SJCRH30 (cell line): ENCODE measurements around the gene TMEM38A. TPM values are rescaled to one million over a fixed set of nuclear protein-coding genes. Genes with fewer than 3 reads are reported as not detected.
"Not testable (repeated sequence)": the region's sequence is repeated elsewhere in the genome, so short reads cannot be mapped to it uniquely, and the experiment has no call there.

Source experiments
- DNase-seq, 2 experiments: peaks; one replicate each; pipeline ENCODE4 v3.0.0-alpha.2; 2015 to 2020
- H3K27ac ChIP-seq: fragments of 250-450 bp; sonication (Bioruptor Pico); 2 replicates; pipeline ENCODE4 v1.5.1; 2020; ENCODE audit warnings: mild to moderate bottlenecking, moderate library complexity
- H3K27me3 ChIP-seq: fragments of 250-450 bp; sonication (Bioruptor Pico); 2 replicates; pipeline ENCODE4 v1.5.1; 2020; ENCODE audit warnings: mild to moderate bottlenecking, moderate library complexity
- H3K36me3 ChIP-seq: fragments of 250-450 bp; sonication (Bioruptor Pico); 2 replicates; pipeline ENCODE4 v1.5.1; 2020; ENCODE audit warnings: mild to moderate bottlenecking, moderate library complexity
- H3K4me1 ChIP-seq: fragments of 250-450 bp; sonication (Bioruptor Pico); 2 replicates; pipeline ENCODE4 v1.5.1; 2020; ENCODE audit warnings: mild to moderate bottlenecking, moderate library complexity
- H3K4me3 ChIP-seq: fragments of 250-450 bp; sonication (Bioruptor Pico); 2 replicates; pipeline ENCODE4 v1.5.1; 2020; ENCODE audit warnings: mild to moderate bottlenecking, moderate library complexity
- H3K9me3 ChIP-seq: fragments of 250-450 bp; sonication (Bioruptor Pico); replicated peaks from 2 replicates; pipeline ENCODE4 v1.5.1; 2020; ENCODE audit warnings: mild to moderate bottlenecking, moderate library complexity
- total RNA-seq: library from RNA; depleted of rRNA; stranded (reverse); fragments of >200 nt; shearing (Covaris generic); gene quantifications from 2 replicates; pipeline ENCODE4 v1.2.3, GENCODE V29; 2014

The TMEM38A gene
- total RNA-seq, 1 experiment from 2014 or later, result 12.1 TPM

DNA sequence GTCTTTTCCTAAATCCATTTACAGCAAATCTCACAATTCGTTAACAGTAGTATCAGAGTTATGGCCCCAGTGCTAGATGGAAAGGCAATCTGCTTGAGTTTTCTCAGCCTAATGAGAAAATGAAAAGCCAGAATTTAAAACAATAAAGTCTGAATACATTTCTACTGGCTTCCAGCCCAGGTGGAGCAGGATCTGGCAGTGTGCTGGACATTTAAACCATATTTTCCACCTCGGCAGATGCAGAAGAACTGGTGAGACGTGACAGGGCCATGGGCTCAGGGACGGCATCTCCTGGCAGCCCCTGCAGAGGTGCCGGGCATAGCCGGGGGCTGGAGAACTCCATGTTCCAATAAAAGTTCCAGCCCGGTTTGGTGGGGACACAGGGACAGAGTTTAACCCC is 8.1 kb upstream of the TMEM38A start:
- Histone ChIP-seq H3K4me1 (no peaks in the 10 kb centered on the region), H3K27ac (no peak overlapping the region), H3K9me3 (no peaks in the 10 kb centered on the region), H3K4me3 (no peak overlapping the region), H3K36me3 (peaks cover 67% of the 10 kb centered on the region), H3K27me3 (no peaks in the 10 kb centered on the region)
- no peak for DNase-seq

DNA sequence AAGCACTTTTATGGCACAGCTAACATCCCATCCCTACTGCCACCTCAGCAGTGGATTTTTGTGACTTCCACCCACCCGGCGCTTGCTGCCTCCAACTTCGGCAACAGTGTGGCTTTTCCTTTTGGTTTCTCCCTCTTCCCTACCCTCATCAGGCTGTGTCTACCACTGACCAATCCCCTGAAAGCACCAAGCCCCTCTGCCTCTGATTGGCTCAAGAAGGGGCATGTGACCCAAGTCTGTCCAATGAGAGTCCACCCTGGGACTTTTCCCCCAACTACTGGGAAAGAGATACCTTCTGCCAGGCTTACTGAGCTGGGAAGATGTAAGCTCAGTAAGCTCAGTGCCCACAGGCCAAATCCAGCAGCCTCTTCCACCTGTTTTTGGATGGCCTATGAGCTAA is 6.8 kb upstream of the TMEM38A start:
- Histone ChIP-seq H3K4me1 (no peaks in the 10 kb centered on the region; the same call in 1 of the 2 replicates), H3K4me3 (no peak overlapping the region), H3K9me3 (no peaks in the 10 kb centered on the region), H3K27ac (no peak overlapping the region), H3K27me3 (no peaks in the 10 kb centered on the region), H3K36me3 (peaks cover 73% of the 10 kb centered on the region)
- DNase-seq, result peak; percentile 48 to 68

GRCh38 chr19:16654627-16655026 is 6.3 kb upstream of the TMEM38A start:
- Histone ChIP-seq H3K4me1 (no peaks in the 10 kb centered on the region; the same call in 1 of the 2 replicates), H3K9me3 (no peaks in the 10 kb centered on the region), H3K27ac (no peak overlapping the region), H3K4me3 (no peak overlapping the region), H3K36me3 (peaks cover 69% of the 10 kb centered on the region), H3K27me3 (no peaks in the 10 kb centered on the region)
- no peak for DNase-seq

GRCh38 chr19:16655727-16656126 is 5.2 kb upstream of the TMEM38A start:
- Histone ChIP-seq H3K36me3 (peaks cover 62% of the 10 kb centered on the region), H3K4me3 (no peak overlapping the region), H3K27me3 (no peaks in the 10 kb centered on the region), H3K4me1 (no peaks in the 10 kb centered on the region; the same call in 1 of the 2 replicates), H3K27ac (no peak overlapping the region), H3K9me3 (no peaks in the 10 kb centered on the region)
- DNase-seq, result no peak

GRCh38 chr19:16657384-16657783 is 3.6 kb upstream of the TMEM38A start:
- Histone ChIP-seq H3K9me3 (no peaks in the 10 kb centered on the region), H3K4me1 (peaks cover 5% of the 10 kb centered on the region), H3K36me3 (peaks cover 51% of the 10 kb centered on the region), H3K4me3 (no peak overlapping the region), H3K27ac (no peak overlapping the region), H3K27me3 (no peaks in the 10 kb centered on the region)
- DNase-seq, result no peak

GRCh38 chr19:16659464-16659831 is 1.5 kb upstream of the TMEM38A start:
- Histone ChIP-seq H3K27me3 (no peaks in the 10 kb centered on the region), H3K4me3 (peak overlapping the region; percentile 90), H3K9me3 (no peaks in the 10 kb centered on the region), H3K27ac (peak overlapping the region; percentile 83), H3K36me3 (peaks cover 30% of the 10 kb centered on the region), H3K4me1 (peaks cover 5% of the 10 kb centered on the region)
- DNase-seq, result peak in 1 of 2 experiments; percentile 9

- peaks cover 5% of the 10 kb centered on the region for H3K4me1 ChIP-seq
- no peaks in the 10 kb centered on the region for H3K27me3 ChIP-seq
- H3K36me3 ChIP-seq, result peaks cover 26% of the 10 kb centered on the region
- peak within 1 kb of the TSS; percentile 83 for H3K27ac ChIP-seq
- H3K4me3 ChIP-seq, result peak within 1 kb of the TSS; percentile 90
- peak; percentile 100 for DNase-seq
- no peaks in the 10 kb centered on the region for H3K9me3 ChIP-seq
Measured at GRCh38 chr19:16659832-16660708, 869 bp upstream of the TMEM38A start, which contains the start of gene SMIM7. Gene SMIM7 (minus strand): TSS chr19:16660144. CDS start chr19:16660110, 34 bp downstream.

DNA sequence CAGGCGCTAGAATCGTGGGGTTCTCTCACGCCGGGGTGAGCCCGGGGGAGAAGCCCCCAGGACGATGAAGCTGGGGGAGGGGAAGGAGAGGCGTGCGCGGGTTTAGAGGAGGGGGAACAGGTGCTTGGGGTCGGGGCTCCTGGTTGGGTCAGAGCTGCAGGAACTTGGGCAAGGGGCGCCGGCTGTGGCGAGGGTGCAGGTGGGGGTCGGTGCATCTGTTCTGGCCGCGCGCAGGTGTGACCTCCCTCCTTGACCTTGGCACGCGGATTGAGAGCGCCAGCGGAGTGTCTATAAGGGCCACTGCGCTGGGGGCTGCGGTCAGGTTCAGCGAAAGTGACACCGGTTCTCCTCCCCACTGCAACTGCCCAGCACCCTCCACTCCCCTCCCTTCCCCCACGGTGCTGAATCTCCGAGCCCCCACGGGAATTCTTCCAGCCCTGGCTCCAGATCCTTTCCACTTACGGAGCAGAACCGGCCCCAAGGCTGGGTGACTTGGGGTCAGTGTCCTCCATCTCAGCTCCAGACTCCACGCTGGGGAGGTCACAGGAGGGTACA is 618 bp downstream of the TMEM38A start:
- Histone ChIP-seq H3K27ac (peak overlapping the region; percentile 28; the same call in 1 of the 2 replicates), H3K27me3 (no peaks in the 10 kb centered on the region), H3K36me3 (peaks cover 21% of the 10 kb centered on the region), H3K9me3 (no peaks in the 10 kb centered on the region), H3K4me1 (peaks cover 5% of the 10 kb centered on the region), H3K4me3 (peak overlapping the region; percentile 90)
- peak; percentile 47 to 58 for DNase-seq

- Histone ChIP-seq H3K4me1 (peaks cover 11% of the 10 kb centered on the region), H3K9me3 (no peaks in the 10 kb centered on the region), H3K36me3 (0 out of 2 replicates have a peak, but pooled peaks cover 2% of the 10 kb centered on the region), H3K27ac (no peak overlapping the region), H3K27me3 (no peaks in the 10 kb centered on the region), H3K4me3 (no peak overlapping the region)
- DNase-seq, result no peak
Measured at GRCh38 chr19:16668176-16668575, 7.2 kb downstream of the TMEM38A start.

DNA sequence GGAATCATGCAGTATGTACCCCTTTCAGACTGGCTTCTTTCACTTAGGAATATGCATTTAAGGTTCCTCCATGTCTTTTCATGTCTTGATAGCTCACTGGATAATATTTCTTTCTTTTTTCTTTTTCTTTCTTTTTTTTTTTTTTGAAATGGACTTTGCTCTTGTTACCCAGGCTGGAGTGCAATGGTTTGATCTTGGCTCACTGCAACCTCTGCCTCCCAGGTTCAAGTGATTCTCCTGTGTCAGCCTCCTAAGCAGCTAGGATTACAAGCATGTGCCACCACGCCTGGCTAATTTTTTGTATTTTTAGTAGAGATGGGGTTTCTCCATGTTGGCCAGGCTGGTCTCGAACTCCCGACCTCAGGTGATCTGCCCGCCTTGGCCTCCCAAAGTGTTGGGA is 7.8 kb downstream of the TMEM38A start:
- not testable (repeated sequence) for H3K9me3 ChIP-seq, H3K27me3 ChIP-seq, H3K27ac ChIP-seq, H3K36me3 ChIP-seq, H3K4me3 ChIP-seq, DNase-seq
- peaks cover 11% of the 10 kb centered on the region for H3K4me1 ChIP-seq

- Histone ChIP-seq H3K27ac (no peak overlapping the region), H3K27me3 (no peaks in the 10 kb centered on the region), H3K36me3 (0 out of 2 replicates have a peak, but pooled peaks cover 2% of the 10 kb centered on the region), H3K9me3 (no peaks in the 10 kb centered on the region), H3K4me3 (no peak overlapping the region), H3K4me1 (peaks cover 11% of the 10 kb centered on the region)
- no peak for DNase-seq
Measured at GRCh38 chr19:16670291-16670690, 9.4 kb downstream of the TMEM38A start.

- DNase-seq, result peak; percentile 89 to 93
- H3K4me3 ChIP-seq, result no peak overlapping the region
- H3K27me3 ChIP-seq, result no peaks in the 10 kb centered on the region
- H3K4me1 ChIP-seq, result peaks cover 11% of the 10 kb centered on the region
- H3K9me3 ChIP-seq, result no peaks in the 10 kb centered on the region
- no peaks in the 10 kb centered on the region for H3K36me3 ChIP-seq
- peak overlapping the region; percentile 33 for H3K27ac ChIP-seq
Measured at GRCh38 chr19:16671652-16672274, 10.8 kb downstream of the TMEM38A start.

GRCh38 chr19:16673231-16673630 is 12.3 kb downstream of the TMEM38A start:
- H3K4me1 ChIP-seq, result peaks cover 11% of the 10 kb centered on the region
- H3K27me3 ChIP-seq, result no peaks in the 10 kb centered on the region
- no peak for DNase-seq
- H3K36me3 ChIP-seq, result no peaks in the 10 kb centered on the region
- no peaks in the 10 kb centered on the region for H3K9me3 ChIP-seq
- H3K4me3 ChIP-seq, result no peak overlapping the region
- H3K27ac ChIP-seq, result no peak overlapping the region

GRCh38 chr19:16673839-16674238 is 12.9 kb downstream of the TMEM38A start:
- not testable (repeated sequence) for H3K36me3 ChIP-seq, H3K27me3 ChIP-seq, H3K9me3 ChIP-seq, H3K4me3 ChIP-seq, H3K27ac ChIP-seq, DNase-seq
- peaks cover 11% of the 10 kb centered on the region for H3K4me1 ChIP-seq
